Coronary artery (tissue), 2 donors: Measurements from ENCODE around the gene OTUD7B.

ENCODE experiments used
- DNase-seq: peaks from one replicate; pipeline ENCODE4 v3.0.0-alpha.2; 2017; ENCODE audit warnings: low spot score
- H3K27ac ChIP-seq, 2 donors: fragments of 200-600 bp; sonication (generic); one replicate each; pipeline ENCODE4 v1.5.1; 2016 to 2019
- H3K4me3 ChIP-seq: fragments of 200-600 bp; sonication (generic); 2 replicates; pipeline ENCODE4 v1.5.1; 2016; ENCODE audit warnings: mild to moderate bottlenecking, moderate library complexity
- CTCF ChIP-seq: fragments of 200-600 bp; sonication (generic); IDR thresholded peaks from one replicate; pipeline ENCODE4 v1.5.1; 2019; ENCODE audit warnings: antibody characterized with exemption

The OTUD7B gene

GRCh38 chr1:149993181-149993580, 17.3 kb downstream of the OTUD7B start:
- no peak overlapping the region for H3K27ac ChIP-seq
- no peak for TF ChIP-seq CTCF
- no peak overlapping the region for H3K4me3 ChIP-seq

GRCh38 chr1:149987297-149987595, 23.3 kb downstream of the OTUD7B start:
- TF ChIP-seq CTCF: no peak

More at GRCh38 chr1:149993181-149993580, 17.3 kb downstream of the OTUD7B start:
- no peak for DNase-seq

GRCh38 chr1:149986486-149987296, 23.8 kb downstream of the OTUD7B start:
- no peak for TF ChIP-seq CTCF
- Histone ChIP-seq H3K27ac (peak overlapping the region in 1 of 2 donors; percentile 37), H3K4me3 (no peak overlapping the region)
- no peak for DNase-seq

More at GRCh38 chr1:149987297-149987595, 23.3 kb downstream of the OTUD7B start:
- Histone ChIP-seq H3K4me3 (no peak overlapping the region), H3K27ac (peak overlapping the region in 1 of 2 donors; percentile 37)
- no peak for DNase-seq

- TF ChIP-seq CTCF: no peak
- DNase-seq: no peak
- Histone ChIP-seq H3K4me3 (no peak overlapping the region), H3K27ac (no peak overlapping the region)
Measured at GRCh38 chr1:149979972-149980540, 30.5 kb downstream of the OTUD7B start.

- no peak overlapping the region for H3K4me3 ChIP-seq
- DNase-seq: no peak
- no peak for TF ChIP-seq CTCF
- H3K27ac ChIP-seq: no peak overlapping the region
Measured at GRCh38 chr1:149979245-149979971, 31.1 kb downstream of the OTUD7B start.

GRCh38 chr1:149978547-149979023, 31.9 kb downstream of the OTUD7B start:
- no peak for TF ChIP-seq CTCF
- DNase-seq: no peak
- Histone ChIP-seq H3K4me3 (no peak overlapping the region), H3K27ac (no peak overlapping the region)
